GM12892 (cell line): ENCODE results near the gene ARHGAP27.
A peak's percentile ranks its signal among the peaks of the same experiment; 100 is the strongest.

Source experiments
- DNase-seq: peaks from one replicate; pipeline ENCODE4 v3.0.0; 2011; ENCODE audit not compliant: insufficient read length
- FAIRE-seq: peaks from 2 replicates; lab custom pipeline; 2011; peaks lifted over from hg19 to GRCh38; lab: Jason Lieb, UNC
- POLR2A ChIP-seq: IDR thresholded peaks from 2 replicates; pipeline ENCODE4 v1.6.1; 2011; ENCODE audit warnings: low read depth, low read length, control low read depth
- POLR2AphosphoS5 ChIP-seq: IDR thresholded peaks from 2 replicates; pipeline ENCODE4 v1.6.1; 2011; ENCODE audit warnings: low read depth, low read length, control low read depth
- TAF1 ChIP-seq: IDR thresholded peaks from 2 replicates; pipeline ENCODE4 v1.6.1; 2011; ENCODE audit warnings: low read depth, mild to moderate bottlenecking, control low read depth, low read length, borderline replicate concordance

ARHGAP27 gene

DNA sequence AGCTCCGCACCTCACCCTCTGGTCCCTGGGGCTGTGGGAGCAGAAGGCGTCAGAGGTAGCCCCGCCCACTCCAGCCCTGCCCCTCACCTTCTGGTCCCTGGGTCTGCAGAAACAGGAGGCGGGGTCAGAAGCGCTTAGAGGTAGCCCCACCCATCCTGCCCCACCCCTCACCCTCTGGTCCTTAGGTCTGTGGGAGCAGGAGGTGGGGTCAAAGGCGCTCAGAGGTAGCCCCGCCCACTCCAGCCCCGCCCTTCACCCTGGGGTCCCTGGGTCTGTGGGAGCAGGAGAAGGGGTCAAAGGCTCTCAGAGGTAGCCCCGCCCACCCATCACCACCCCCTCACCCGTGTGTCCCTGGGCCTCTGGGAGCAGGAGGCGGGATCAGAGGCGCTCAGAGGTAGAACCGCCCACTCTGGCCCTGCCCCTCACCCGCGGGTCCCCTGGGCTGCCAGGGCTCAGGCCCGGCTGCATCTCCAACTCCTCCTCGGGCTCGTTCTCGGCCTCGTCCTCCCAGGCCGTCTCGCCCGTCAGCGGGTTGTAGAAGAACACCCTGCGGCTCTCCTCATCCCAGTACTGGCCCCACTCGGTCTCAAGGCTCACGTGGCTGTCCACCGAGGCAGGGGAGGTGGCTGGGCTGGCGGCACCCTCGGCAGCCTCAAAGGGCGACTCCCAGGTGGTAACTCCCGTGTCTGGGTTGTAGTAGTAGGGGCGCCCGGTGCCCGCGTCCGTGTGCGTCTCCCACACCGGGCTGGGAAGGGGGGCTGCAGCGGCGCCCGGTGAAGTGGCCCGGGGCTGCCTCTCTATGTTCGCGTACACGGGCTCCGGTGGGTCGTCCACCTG lies 27.2 kb downstream of the ARHGAP27 start:
- TF ChIP-seq TAF1 (no peak), POLR2A (no peak), POLR2AphosphoS5 (no peak)
- FAIRE-seq = no peak
- DNase-seq = no peak

DNA sequence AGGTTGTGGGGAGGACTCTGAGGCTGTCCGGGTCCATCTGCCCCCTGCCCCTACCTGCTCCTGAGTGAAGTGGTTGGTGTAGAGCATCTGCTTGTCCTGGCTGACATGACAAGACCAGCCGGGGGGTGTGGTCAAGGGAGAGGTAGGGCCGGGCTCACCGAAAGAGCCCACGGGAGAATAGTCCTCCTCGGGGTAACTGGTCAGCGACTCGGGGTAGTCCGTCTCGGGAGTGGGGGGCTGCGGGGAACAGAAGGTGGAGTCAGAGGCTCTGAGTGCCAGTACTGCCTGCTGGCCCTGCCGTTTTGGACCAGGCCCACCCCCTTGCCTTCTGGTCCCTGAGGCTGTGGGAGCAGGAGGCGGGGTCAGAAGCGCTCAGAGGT lies 27.8 kb downstream of the ARHGAP27 start:
- TF ChIP-seq POLR2A (no peak), TAF1 (no peak), POLR2AphosphoS5 (no peak)
- DNase-seq (no peak), FAIRE-seq (no peak)

DNA sequence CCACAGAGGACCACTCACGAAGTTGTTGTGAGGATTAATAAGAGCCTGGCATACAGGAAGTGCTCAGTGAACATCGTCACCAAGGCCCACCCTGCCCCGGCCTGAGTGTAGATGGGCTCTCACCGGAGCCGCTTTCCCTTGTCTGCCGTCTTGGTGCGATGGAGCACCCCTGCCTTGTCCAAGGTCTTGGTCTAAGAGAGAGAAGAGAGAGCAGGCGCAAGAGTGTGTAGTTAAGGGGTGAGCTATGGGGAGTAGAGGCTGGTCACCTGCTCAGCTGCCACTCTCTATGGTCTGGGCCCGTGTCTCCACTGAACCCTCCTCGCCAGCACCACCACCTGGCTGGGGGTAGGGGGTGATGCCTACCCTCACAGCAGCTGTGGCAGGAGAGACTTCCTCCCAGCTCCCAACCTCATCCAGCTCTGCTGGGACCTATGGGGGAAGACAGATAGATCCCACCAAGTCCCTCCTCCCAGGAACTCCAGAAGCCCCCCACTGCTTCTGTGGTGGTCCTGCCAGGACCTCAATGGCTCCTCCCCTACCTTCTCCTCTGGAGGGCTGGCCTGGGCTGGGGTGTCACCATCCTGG lies 28.7 kb downstream of the ARHGAP27 start:
- TF ChIP-seq TAF1 = no peak
- TF ChIP-seq POLR2A = no peak
- TF ChIP-seq POLR2AphosphoS5 = no peak
- FAIRE-seq = no peak
- DNase-seq = no peak

DNA sequence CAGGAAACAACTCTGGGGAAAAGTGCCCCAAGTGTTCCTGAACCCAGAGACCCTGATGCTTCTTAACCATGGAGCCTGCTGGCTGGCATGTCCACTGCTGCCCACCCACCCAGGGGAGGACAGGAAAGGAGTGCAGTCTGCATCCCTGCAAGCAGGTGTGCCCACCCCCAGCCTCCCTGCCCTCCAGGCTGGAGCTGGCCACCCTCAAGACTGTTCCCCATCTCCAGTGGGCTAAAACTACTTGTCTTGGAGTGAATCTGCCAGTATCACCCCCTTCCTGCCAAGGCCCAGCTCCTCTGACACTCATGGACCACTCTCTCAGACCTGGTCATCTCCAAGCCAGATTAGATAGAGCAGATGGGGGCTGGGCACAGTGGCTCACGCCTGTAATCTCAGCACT lies 29.8 kb downstream of the ARHGAP27 start:
- no peak for TF ChIP-seq POLR2AphosphoS5
- no peak for TF ChIP-seq TAF1
- no peak for TF ChIP-seq POLR2A
- no peak for DNase-seq
- FAIRE-seq = no peak

DNA sequence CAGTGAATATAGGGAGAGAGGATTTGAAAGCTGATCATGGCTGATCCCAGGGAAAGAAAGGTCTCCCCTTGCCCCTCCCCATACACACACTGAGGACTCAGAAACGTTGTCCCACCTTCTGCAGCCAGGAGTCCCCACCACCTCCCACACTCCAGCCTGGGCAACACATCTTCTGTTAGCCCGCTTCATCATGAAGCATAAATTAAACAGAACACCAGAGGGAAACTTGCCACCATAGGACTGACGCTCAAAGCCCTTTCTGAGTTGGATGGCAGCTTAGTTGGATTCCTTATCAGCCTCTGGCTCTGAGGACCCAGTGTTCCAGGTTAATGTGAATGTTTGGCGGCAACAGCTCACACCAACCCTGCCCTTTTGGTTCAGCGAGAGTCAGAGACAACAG lies 33.9 kb downstream of the ARHGAP27 start:
- DNase-seq = no peak
- TF ChIP-seq TAF1 = no peak
- no peak for TF ChIP-seq POLR2A
- FAIRE-seq = no peak

DNA sequence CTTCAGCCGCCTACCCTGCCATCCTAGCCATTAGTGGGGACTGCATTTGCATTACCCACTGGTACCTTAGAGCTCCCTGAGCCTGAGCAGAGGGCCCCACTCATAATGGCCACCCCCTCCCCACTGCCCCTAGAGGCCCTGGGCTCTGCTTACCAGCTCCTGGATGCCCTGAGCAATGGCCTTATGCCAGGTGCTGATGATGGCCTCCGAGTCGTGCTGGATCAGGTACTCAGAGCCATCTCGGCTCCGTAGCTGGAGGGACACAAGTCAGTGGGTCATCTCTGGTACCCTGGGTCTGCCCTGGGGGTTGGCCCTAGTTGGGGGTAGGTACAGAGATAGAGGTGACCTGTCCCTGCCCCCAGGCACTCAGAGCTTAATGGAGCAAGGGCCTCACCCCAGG lies 34.9 kb downstream of the ARHGAP27 start:
- DNase-seq (no peak), FAIRE-seq (no peak)
- TF ChIP-seq TAF1 (no peak), POLR2AphosphoS5 (no peak), POLR2A (no peak)

DNA sequence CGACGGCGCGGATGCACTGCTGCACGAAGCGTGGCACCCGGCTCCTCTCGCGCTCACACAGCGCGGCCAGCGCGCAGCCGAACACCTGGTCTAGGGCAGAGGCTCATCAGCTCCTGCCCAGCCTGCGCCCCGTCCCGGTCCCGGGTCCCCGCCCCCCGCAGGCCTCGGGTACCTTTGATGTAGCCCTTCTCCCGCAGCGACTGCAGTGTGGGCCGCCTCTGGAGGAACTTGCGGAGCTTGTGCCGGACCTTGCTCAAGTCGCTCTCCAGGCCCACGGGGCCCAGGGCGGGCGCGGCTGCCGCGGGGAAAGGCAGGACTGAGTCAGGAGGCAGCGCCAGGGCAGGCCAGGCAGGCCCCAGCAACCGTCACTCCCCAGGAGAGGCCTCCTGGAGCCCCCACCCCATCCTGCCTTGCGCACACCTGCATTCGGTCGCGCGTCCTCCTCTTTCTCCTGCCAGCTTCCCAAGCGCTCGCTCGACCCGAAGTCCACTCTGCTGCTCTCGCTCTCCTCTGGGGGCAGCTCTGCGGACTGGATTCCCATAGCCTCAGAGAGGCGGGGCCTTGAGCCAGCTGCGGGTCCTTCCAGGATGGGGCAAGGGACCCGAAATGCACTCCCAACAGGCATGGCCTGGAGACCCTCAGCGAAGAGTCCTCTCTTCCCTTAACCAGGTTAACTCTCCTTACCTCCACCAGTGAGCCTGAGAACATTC lies 36.0 kb downstream of the ARHGAP27 start:
- DNase-seq (no peak), FAIRE-seq (no peak)
- no peak for TF ChIP-seq POLR2A
- TF ChIP-seq TAF1 = no peak
- TF ChIP-seq POLR2AphosphoS5 = no peak

DNA sequence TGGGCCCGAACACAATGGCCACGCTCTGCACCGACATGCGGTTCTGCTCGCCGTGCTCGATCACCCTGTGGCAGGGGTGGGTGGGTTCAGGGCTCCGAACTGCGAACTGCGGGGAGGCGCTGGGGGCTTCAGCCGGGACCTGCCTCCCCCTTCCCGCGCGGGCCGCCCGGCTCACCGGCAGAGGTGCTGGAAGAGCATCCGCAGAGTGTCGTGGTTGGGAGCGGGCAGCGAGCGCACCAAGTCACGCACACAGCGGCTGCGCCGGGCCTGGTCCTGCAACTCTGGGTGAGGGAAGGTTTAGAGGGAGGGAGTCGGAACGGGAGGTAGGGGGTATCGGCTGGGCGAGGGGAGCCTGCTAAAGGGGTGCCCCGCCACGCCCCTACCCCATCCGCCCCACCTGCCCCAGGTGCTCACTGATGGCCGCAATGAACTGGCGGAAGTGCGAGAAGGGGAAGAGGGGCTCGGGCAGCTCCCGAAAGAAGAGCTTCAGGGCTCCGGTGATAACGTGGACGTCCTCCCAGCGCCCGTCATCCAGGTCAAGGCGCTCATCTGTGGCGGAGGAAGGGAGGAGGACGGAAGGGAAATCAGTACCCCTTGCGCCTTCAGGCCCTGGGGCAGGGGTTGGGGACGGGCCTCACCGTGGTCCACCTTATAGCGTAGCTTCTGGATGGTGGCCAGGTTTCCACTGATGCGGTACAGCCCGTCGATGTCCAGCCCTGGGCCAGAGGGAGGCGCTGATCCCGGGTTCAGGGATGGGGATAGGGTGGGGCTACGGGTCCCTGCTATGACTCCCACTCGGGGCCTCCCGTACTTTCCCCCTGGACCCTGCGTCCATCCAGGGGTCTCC lies 36.9 kb downstream of the ARHGAP27 start:
- TF ChIP-seq POLR2A = no peak
- no peak for TF ChIP-seq POLR2AphosphoS5
- TF ChIP-seq TAF1 = no peak
- no peak for DNase-seq
- FAIRE-seq = no peak

DNA sequence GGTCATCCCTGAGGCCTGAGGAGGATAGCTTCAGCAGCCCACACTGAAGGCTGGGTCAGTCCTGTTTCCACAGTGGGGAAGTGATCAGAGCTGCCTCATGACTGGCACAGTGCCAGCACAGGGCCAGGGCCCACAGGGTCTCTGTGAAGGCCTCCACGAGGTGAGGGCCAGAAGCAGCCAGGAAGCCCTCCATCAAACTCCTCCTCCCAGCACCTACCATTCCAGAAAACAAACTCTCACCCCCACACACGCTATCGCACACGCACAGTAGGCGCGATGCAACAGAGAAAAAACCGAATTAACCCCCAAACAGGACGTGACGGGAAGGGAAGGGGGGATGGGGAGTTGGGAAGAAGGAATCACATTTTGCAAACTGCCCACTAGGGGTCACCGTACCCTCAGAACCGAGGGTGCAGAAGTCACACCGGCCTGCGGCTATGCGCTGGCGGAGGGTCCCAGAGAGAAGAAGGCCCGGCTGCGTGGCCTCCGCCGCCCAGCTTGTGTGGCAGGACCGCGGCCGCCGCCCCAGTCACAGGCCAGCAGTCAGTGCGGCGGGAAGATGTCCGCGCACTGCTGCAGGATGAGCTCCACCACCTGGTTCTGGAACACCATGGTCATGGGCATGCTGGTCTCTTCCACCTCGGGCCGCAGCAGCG lies 37.6 kb downstream of the ARHGAP27 start:
- peak; percentile 76 for DNase-seq
- no peak for TF ChIP-seq POLR2AphosphoS5
- FAIRE-seq = peak; percentile 46

DNA sequence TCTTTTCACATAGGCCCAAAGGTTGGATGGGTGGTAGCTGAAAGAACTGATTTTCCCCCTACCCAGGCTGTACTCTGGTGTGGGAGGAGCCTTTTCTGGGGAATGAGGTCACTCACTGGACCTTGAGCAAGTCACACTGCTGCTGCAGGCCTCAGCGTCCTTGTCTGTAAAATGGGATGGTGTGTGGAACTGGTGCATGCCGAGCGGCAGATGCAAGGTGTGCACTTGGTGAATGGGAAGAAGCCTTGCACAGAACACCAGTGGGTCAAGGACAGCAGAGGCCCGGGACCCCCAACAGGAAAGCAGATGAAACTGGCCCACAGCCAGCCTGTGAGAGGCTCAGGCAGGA lies 38.1 kb downstream of the ARHGAP27 start:
- no peak for FAIRE-seq
- TF ChIP-seq POLR2A (no peak), POLR2AphosphoS5 (no peak), TAF1 (no peak)

DNA sequence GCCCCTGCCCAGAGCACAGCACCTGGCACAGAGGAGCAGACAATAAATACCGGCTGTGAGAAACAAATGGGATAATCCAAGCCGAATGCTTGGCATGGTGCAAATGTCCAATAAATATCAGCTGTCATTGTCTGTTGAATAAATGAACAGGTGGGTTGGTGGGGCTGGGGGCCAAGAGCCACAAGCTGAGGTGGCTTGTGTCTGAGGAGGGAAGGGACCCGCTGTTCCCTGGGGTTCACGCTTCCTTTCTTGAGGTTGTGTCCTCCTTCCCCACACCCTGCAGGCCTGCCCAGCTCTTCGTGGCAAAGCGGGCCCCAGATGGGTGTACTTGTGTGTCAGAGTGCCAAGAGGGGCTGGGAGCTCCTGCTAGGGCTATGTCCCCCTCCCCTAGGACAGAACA lies 38.6 kb downstream of the ARHGAP27 start:
- no peak for DNase-seq
- no peak for FAIRE-seq
- TF ChIP-seq POLR2A (no peak), POLR2AphosphoS5 (no peak), TAF1 (no peak)

More for the DNA sequence above, 38.1 kb downstream of the ARHGAP27 start:
- no peak for DNase-seq
